SU-DHL-6 (cell line): ENCODE measurements around the gene KLK5.

Source experiments
- H2AFZ ChIP-seq: fragments of 200-600 bp; sonication (generic); 2 replicates; pipeline ENCODE4 v1.6.1; 2014; ENCODE audit warnings: low read depth, mild to moderate bottlenecking, moderate library complexity, mixed read lengths, antibody characterized with exemption, low read length; ENCODE audit not compliant: severe bottlenecking
- H3F3A ChIP-seq: fragments of 200-600 bp; shearing (Covaris generic); 2 replicates; pipeline ENCODE4 v1.6.0; 2016; ENCODE audit warnings: antibody characterized with exemption, mild to moderate bottlenecking; ENCODE audit not compliant: insufficient read depth
- H3K27ac ChIP-seq: fragments of 200-600 bp; sonication (generic); 2 replicates; pipeline ENCODE4 v1.5.1; 2016; ENCODE audit warnings: low read depth, mild to moderate bottlenecking, low read length, moderate library complexity, mixed read lengths
- H3K27me3 ChIP-seq: fragments of 200-600 bp; sonication (generic), shearing (Covaris generic); 2 replicates; pipeline ENCODE4 v1.6.0; 2014; ENCODE audit warnings: mild to moderate bottlenecking, low read length
- H3K36me3 ChIP-seq: fragments of 200-600 bp; sonication (generic); 2 replicates; pipeline ENCODE4 v1.6.1; 2014; ENCODE audit warnings: mild to moderate bottlenecking, low read length, mixed read lengths
- H3K4me2 ChIP-seq: fragments of 300-600, 200-600 bp; shearing (Covaris generic), sonication (generic); 2 replicates; pipeline ENCODE4 v1.6.0; 2014; ENCODE audit warnings: low read length, low read depth, mild to moderate bottlenecking; ENCODE audit not compliant: poor library complexity, severe bottlenecking
- H3K4me3 ChIP-seq: fragments of 200-600 bp; sonication (generic); 2 replicates; pipeline ENCODE4 v1.5.1; 2014; ENCODE audit warnings: antibody characterized with exemption, low read length, mild to moderate bottlenecking, mixed read lengths; ENCODE audit not compliant: insufficient read depth, poor library complexity, severe bottlenecking
- H3K79me2 ChIP-seq: fragments of 200-600 bp; sonication (generic); 2 replicates; pipeline ENCODE4 v1.6.1; 2014; ENCODE audit warnings: mild to moderate bottlenecking, low read length, moderate library complexity; ENCODE audit not compliant: insufficient read depth
- H3K9ac ChIP-seq: fragments of 200-600 bp; sonication (generic); 2 replicates; pipeline ENCODE4 v1.7.0; 2014; ENCODE audit warnings: mild to moderate bottlenecking, low read length
- H3K9me2 ChIP-seq: fragments of 200-600 bp; sonication (generic); replicated peaks from 2 replicates; pipeline ENCODE4 v1.6.1; 2014; ENCODE audit warnings: low read length; ENCODE audit not compliant: insufficient read depth
- H3K9me3 ChIP-seq: fragments of 200-600 bp; sonication (generic); 2 replicates; pipeline ENCODE4 v1.6.1; 2014; ENCODE audit warnings: low read length, mixed read lengths; ENCODE audit not compliant: insufficient read depth
- H4K20me1 ChIP-seq: fragments of 200-600 bp; sonication (generic); 2 replicates; pipeline ENCODE4 v1.6.1; 2014; ENCODE audit warnings: low read depth, mild to moderate bottlenecking, antibody characterized with exemption, low read length, moderate library complexity, mixed read lengths
- EZH2phosphoT487 ChIP-seq: fragments of 200-600 bp; sonication (generic), shearing (Covaris generic); conservative IDR thresholded peaks from 2 replicates; pipeline ENCODE4 v1.6.1; 2018; ENCODE audit warnings: mild to moderate bottlenecking, antibody characterized with exemption, low read length, moderate library complexity, mixed read lengths
- TF ChIP-seq, protein P1 (sequence below): fragments of 200-600 bp; sonication (generic); IDR thresholded peaks from one replicate; pipeline ENCODE4 v1.5.1; 2017; ENCODE audit warnings: antibody characterized with exemption, mild to moderate bottlenecking, low read length, moderate library complexity; ENCODE audit not compliant: insufficient read depth, poor library complexity, severe bottlenecking

Gene KLK5

GRCh38 chr19:50983625-50984292 is 30.9 kb upstream of the KLK5 start, which contains the start of gene KLK7:
Gene KLK7 (minus strand): TSS chr19:50983917. CDS start chr19:50982399, 1,518 bp downstream.
- Histone ChIP-seq H2AFZ (no peak within 1 kb of the TSS), H3K27ac (no peak within 1 kb of the TSS), H3K79me2 (no peaks in the 10 kb centered on the region), H3K4me3 (no peak within 1 kb of the TSS), H3K9ac (no peak within 1 kb of the TSS), H3K9me3 (no peaks in the 10 kb centered on the region), H3K27me3 (no peaks in the 10 kb centered on the region), H4K20me1 (no peaks in the 10 kb centered on the region), H3F3A (no peaks in the 10 kb centered on the region), H3K4me2 (no peak within 1 kb of the TSS), H3K36me3 (no peaks in the 10 kb centered on the region), H3K9me2 (no peaks in the 10 kb centered on the region)
- no peak for TF ChIP-seq EZH2phosphoT487

GRCh38 chr19:50982186-50982585 is 29.3 kb upstream of the KLK5 start:
- H3K79me2 ChIP-seq: no peaks in the 10 kb centered on the region
- no peaks in the 10 kb centered on the region for H3K27me3 ChIP-seq
- H3F3A ChIP-seq: no peaks in the 10 kb centered on the region
- no peak overlapping the region for H3K9ac ChIP-seq
- no peaks in the 10 kb centered on the region for H3K9me2 ChIP-seq
- H3K4me2 ChIP-seq: no peak overlapping the region
- H3K27ac ChIP-seq: no peak overlapping the region
- H4K20me1 ChIP-seq: no peaks in the 10 kb centered on the region
- H2AFZ ChIP-seq: no peak overlapping the region
- no peaks in the 10 kb centered on the region for H3K36me3 ChIP-seq
- no peak overlapping the region for H3K4me3 ChIP-seq
- no peaks in the 10 kb centered on the region for H3K9me3 ChIP-seq
- TF ChIP-seq EZH2phosphoT487: no peak
- TF ChIP-seq, protein P1, sequence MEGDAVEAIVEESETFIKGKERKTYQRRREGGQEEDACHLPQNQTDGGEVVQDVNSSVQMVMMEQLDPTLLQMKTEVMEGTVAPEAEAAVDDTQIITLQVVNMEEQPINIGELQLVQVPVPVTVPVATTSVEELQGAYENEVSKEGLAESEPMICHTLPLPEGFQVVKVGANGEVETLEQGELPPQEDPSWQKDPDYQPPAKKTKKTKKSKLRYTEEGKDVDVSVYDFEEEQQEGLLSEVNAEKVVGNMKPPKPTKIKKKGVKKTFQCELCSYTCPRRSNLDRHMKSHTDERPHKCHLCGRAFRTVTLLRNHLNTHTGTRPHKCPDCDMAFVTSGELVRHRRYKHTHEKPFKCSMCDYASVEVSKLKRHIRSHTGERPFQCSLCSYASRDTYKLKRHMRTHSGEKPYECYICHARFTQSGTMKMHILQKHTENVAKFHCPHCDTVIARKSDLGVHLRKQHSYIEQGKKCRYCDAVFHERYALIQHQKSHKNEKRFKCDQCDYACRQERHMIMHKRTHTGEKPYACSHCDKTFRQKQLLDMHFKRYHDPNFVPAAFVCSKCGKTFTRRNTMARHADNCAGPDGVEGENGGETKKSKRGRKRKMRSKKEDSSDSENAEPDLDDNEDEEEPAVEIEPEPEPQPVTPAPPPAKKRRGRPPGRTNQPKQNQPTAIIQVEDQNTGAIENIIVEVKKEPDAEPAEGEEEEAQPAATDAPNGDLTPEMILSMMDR: no peak

DNA sequence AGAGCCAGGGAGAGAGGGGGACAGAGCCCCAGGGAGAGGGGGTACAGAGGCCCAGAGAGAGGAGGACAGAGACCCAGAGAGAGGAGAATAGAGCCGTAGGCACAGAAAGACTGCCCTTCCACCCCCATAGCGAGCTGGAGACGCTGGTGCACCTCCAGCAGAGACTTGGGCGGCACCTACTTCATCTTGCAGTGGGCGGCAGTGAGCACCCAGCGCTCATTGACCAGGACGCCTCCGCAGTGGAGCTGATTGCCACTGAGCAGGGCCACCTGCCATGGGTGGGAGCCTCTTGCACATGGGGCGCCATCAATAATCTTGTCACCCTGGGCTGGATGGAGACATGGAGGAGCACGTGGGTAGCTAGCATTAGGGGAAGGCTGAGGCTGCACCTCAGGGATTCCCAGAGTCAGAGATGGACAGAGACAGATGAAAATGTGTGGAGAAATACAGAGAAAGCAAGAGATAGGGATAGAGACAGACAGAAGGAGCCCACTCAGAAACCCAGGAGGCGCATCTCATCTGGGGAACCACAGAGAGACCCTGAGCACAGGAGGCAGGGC is 28.8 kb upstream of the KLK5 start:
- no peaks in the 10 kb centered on the region for H3K27me3 ChIP-seq
- TF ChIP-seq EZH2phosphoT487: no peak
- TF ChIP-seq, protein P1: no peak
- no peak overlapping the region for H3K27ac ChIP-seq
- no peak overlapping the region for H3K9ac ChIP-seq
- no peaks in the 10 kb centered on the region for H3K79me2 ChIP-seq
- no peaks in the 10 kb centered on the region for H3K9me2 ChIP-seq
- no peak overlapping the region for H3K4me2 ChIP-seq
- no peaks in the 10 kb centered on the region for H3F3A ChIP-seq
- no peak overlapping the region for H3K4me3 ChIP-seq
- H2AFZ ChIP-seq: no peak overlapping the region
- H3K36me3 ChIP-seq: no peaks in the 10 kb centered on the region
- H3K9me3 ChIP-seq: no peaks in the 10 kb centered on the region
- no peaks in the 10 kb centered on the region for H4K20me1 ChIP-seq

GRCh38 chr19:50980208-50980607 is 27.4 kb upstream of the KLK5 start:
- H3K36me3 ChIP-seq: no peaks in the 10 kb centered on the region
- no peaks in the 10 kb centered on the region for H3F3A ChIP-seq
- no peak overlapping the region for H2AFZ ChIP-seq
- H3K9ac ChIP-seq: no peak overlapping the region
- H3K79me2 ChIP-seq: no peaks in the 10 kb centered on the region
- H3K4me3 ChIP-seq: no peak overlapping the region
- H3K9me3 ChIP-seq: no peaks in the 10 kb centered on the region
- H3K27ac ChIP-seq: no peak overlapping the region
- H3K4me2 ChIP-seq: no peak overlapping the region
- TF ChIP-seq, protein P1: no peak
- no peak for TF ChIP-seq EZH2phosphoT487
- H4K20me1 ChIP-seq: no peaks in the 10 kb centered on the region
- H3K9me2 ChIP-seq: no peaks in the 10 kb centered on the region
- H3K27me3 ChIP-seq: no peaks in the 10 kb centered on the region
